Adrenal gland (tissue), 12 donors: ENCODE results near the gene LY9. TPM values are rescaled to one million over a fixed set of nuclear protein-coding genes. Genes with fewer than 3 reads are reported as not detected.

ENCODE experiments used
- DNase-seq, 7 donors: peaks; one replicate each; pipeline ENCODE4 v3.0.0-alpha.2; 2019 to 2020
- H3K27ac ChIP-seq, 5 donors: fragments of 200-600 bp; sonication (generic) in 4 of 5; 1 replicate in 3 of 5; 2 replicates in 2 of 5; pipeline versions ENCODE4 v1.5.1 to v1.8.0; 2016 to 2020; ENCODE audit warnings: mild to moderate bottlenecking in 1 of 5
- H3K27me3 ChIP-seq: fragments of 200-600 bp; 2 replicates; pipeline ENCODE4 v1.8.0; 2021
- H3K36me3 ChIP-seq, 2 donors: fragments of 200-600 bp; replicated peaks in 1 of 2; 1 replicate in 1 of 2; 2 replicates in 1 of 2; pipeline versions ENCODE4 v1.5.1 to v1.8.0; 2018 to 2022
- H3K4me1 ChIP-seq, 2 donors: fragments of 200-600 bp; replicated peaks in 1 of 2; 1 replicate in 1 of 2; 2 replicates in 1 of 2; pipeline versions ENCODE4 v1.5.1 to v1.8.0; 2018 to 2021
- H3K4me3 ChIP-seq, 4 donors: fragments of 200-600 bp; sonication (generic) in 3 of 4; one replicate each; pipeline ENCODE4 v1.5.1; 2016 to 2018
- H3K9me3 ChIP-seq, 3 donors: fragments of 200-600 bp; sonication (generic) in 1 of 3; replicated peaks in 1 of 3; 1 replicate in 2 of 3; 2 replicates in 1 of 3; pipeline versions ENCODE4 v1.5.1 to v1.8.0; 2016 to 2021
- CTCF ChIP-seq, 6 experiments: fragments of 450-650 bp in 4 of 6; fragments of 200-600 bp in 2 of 6; sonication (generic) in 1 of 6; IDR thresholded peaks; 1 replicate in 5 of 6; 2 replicates in 1 of 6; pipeline versions ENCODE4 v1.5.1 to v1.8.0; 2016 to 2021; ENCODE audit warnings: antibody characterized with exemption in 6 of 6, mild to moderate bottlenecking in 2 of 6, moderate library complexity in 1 of 6
- POLR2A ChIP-seq, 2 donors: fragments of 450-650 bp; IDR thresholded peaks; one replicate each; pipeline ENCODE4 v1.6.1; 2017; ENCODE audit warnings: antibody characterized with exemption in 2 of 2, mild to moderate bottlenecking in 2 of 2, moderate library complexity in 1 of 2
- WGBS, 4 donors: extraction: QIAGEN DNeasy Blood & Tissue Kit in 2 of 4; methylation state at CpG; one replicate each; pipeline versions ENCODE4 v1.1.5 to v1.1.7; 2013 to 2017; 5-methylcytosine and 5-hydroxymethylcytosine counted together
- intact Hi-C, 2 donors: fragments of 100-400 bp; cut with DNase I; formaldehyde crosslinking; loops; one replicate each; pipeline versions ENCODE4 v1.14.1 to v1.15.0; 2022 to 2023
- polyA plus RNA-seq, 3 donors: library from polyadenylated mRNA; stranded (reverse); fragments of 200-250 nt in 2 of 3; fragments of 350-450 nt in 1 of 3; fragmentation: Illumina TruSeq in 1 of 3; extraction: RNeasy Lipid Tissue Mini Kit (QIAGEN cat#74804) in 1 of 3; gene quantifications; one replicate each; pipeline ENCODE4 v1.2.3, GENCODE V29; 2013 to 2014
- total RNA-seq, 9 donors: library from RNA; depleted of rRNA in 4 of 9; stranded (reverse); fragments of >200 nt in 4 of 9; fragments of 120-200 nt in 1 of 9; fragmentation: NEBNext Ultra II Directional in 1 of 9; extraction: Animal tissue kit (Norgen Biotek cat#: 25700) in 1 of 9; gene quantifications; one replicate each; pipeline versions ENCODE4 v1.1.0 to v1.2.4, GENCODE V29; 2013 to 2023
- donor health status: healthy with polysubstance abuse.
- donor health status: Bipolar disorder and iron deficiency.
- donor health status: DM: yes; HTN: yes; CAD: no.
- donor health status: DM: no; HTN: no; CAD: no.
- donor health status: DM: no; HTN: no; CAD: no.
- donor health status: DM: yes; HTN: yes; CAD: no.

LY9 gene
- total and polyA plus RNA-seq, 12 donors: 0.14 to 1.3 (median 0.34) TPM; not detected in 2

GRCh38 chr1:160756849-160757201, 39.1 kb upstream of the LY9 start:
- intact Hi-C loops: no loop called here
- H3K4me1 ChIP-seq: peaks cover 0 to 6% of the 10 kb centered on the region in 2 donors
- 85 to 92% (median 88%) methylated on average over 2 of the region's 2 CpGs for WGBS, 4 donors
- no peaks in the 10 kb centered on the region for H3K27me3 ChIP-seq
- no peaks in the 10 kb centered on the region for H3K9me3 ChIP-seq
- H3K36me3 ChIP-seq: no peaks in the 10 kb centered on the region
- no peak overlapping the region for H3K4me3 ChIP-seq
- no peak overlapping the region for H3K27ac ChIP-seq
- no peak for DNase-seq
- TF ChIP-seq POLR2A (IDR thresholded peaks at IDR 0.05) (no peak), CTCF (IDR thresholded peaks at IDR 0.05) (no peak)

GRCh38 chr1:160758521-160758920, 37.5 kb upstream of the LY9 start:
- H3K27ac ChIP-seq: no peak overlapping the region
- H3K9me3 ChIP-seq: no peaks in the 10 kb centered on the region
- no peaks in the 10 kb centered on the region for H3K36me3 ChIP-seq
- no peaks in the 10 kb centered on the region for H3K27me3 ChIP-seq
- no peak for DNase-seq
- intact Hi-C loops: no loop called here
- TF ChIP-seq POLR2A (IDR thresholded peaks at IDR 0.05): no peak
- TF ChIP-seq CTCF (IDR thresholded peaks at IDR 0.05): no peak
- no peak overlapping the region for H3K4me3 ChIP-seq
- peaks cover 0 to under 1% of the 10 kb centered on the region in 2 donors for H3K4me1 ChIP-seq
- 91 to 94% (median 92%) methylated on average over 2 of the region's 2 CpGs for WGBS, 4 donors

GRCh38 chr1:160759740-160760139, 36.2 kb upstream of the LY9 start:
- H3K27ac ChIP-seq: no peak overlapping the region
- H3K9me3 ChIP-seq: no peaks in the 10 kb centered on the region
- H3K4me3 ChIP-seq: no peak overlapping the region
- intact Hi-C loops: no loop called here
- H3K27me3 ChIP-seq: no peaks in the 10 kb centered on the region
- TF ChIP-seq CTCF (IDR thresholded peaks at IDR 0.05) (no peak), POLR2A (IDR thresholded peaks at IDR 0.05) (no peak)
- no peak for DNase-seq
- H3K4me1 ChIP-seq: no peaks in the 10 kb centered on the region
- no peaks in the 10 kb centered on the region for H3K36me3 ChIP-seq

- H3K4me3 ChIP-seq: no peak overlapping the region
- TF ChIP-seq CTCF (IDR thresholded peaks at IDR 0.05): no peak
- no peak for TF ChIP-seq POLR2A (IDR thresholded peaks at IDR 0.05)
- intact Hi-C loops: no loop called here
- 87 to 94% (median 92%) methylated on average over 4 of the region's 4 CpGs for WGBS, 4 donors
- no peaks in the 10 kb centered on the region for H3K9me3 ChIP-seq
- no peaks in the 10 kb centered on the region for H3K36me3 ChIP-seq
- DNase-seq: no peak
- no peak overlapping the region for H3K27ac ChIP-seq
- H3K4me1 ChIP-seq: no peaks in the 10 kb centered on the region
- H3K27me3 ChIP-seq: no peaks in the 10 kb centered on the region
Measured at GRCh38 chr1:160761046-160761445, 34.9 kb upstream of the LY9 start.
